Endothelial cell of umbilical vein (primary cell): ENCODE measurements around the gene CHURC1. TPM values are rescaled to one million over a fixed set of nuclear protein-coding genes. Genes with fewer than 3 reads are reported as not detected.

Experiments
- BruUV-seq: library from RNA; stranded (reverse); fragments of 400-500 nt; replicated peaks from 2 replicates; lab custom pipeline; 2021; lab: Mats Ljungman, UMichigan
- CTCF ChIA-PET: fragments of 300-600, 350-600 bp; sonication (Branson Sonifier 250); formaldehyde crosslinking; loops from one replicate; lab custom pipeline; 2021; ENCODE audit warnings: antibody characterized with exemption, inconsistent platforms; lab: Charles Lee
- POLR2A ChIA-PET: fragments of 300-600, 350-600 bp; sonication (Branson Sonifier 250); formaldehyde crosslinking; loops from one replicate; lab custom pipeline; 2021; ENCODE audit warnings: antibody characterized with exemption, inconsistent platforms; lab: Charles Lee
- DNase-seq: peaks from one replicate; pipeline ENCODE4 v3.0.0-alpha.2; 2011; ENCODE audit warnings: low read depth, low spot score
- FAIRE-seq: peaks from 2 replicates; lab custom pipeline; 2011; peaks lifted over from hg19 to GRCh38; lab: Jason Lieb, UNC
- H2AFZ ChIP-seq: 2 replicates; pipeline ENCODE4 v1.6.0; 2012; ENCODE audit warnings: low read depth, low read length, control low read depth, inconsistent platforms
- H3K27ac ChIP-seq: 2 replicates; pipeline ENCODE4 v1.5.1; 2011; ENCODE audit warnings: low read depth, mild to moderate bottlenecking, control low read depth, low read length, moderate library complexity; ENCODE audit not compliant: insufficient read depth
- H3K27me3 ChIP-seq, 2 experiments: 2 replicates each; pipeline versions ENCODE4 v1.6.0 to v1.6.1; 2011; ENCODE audit warnings: low read length in 2 of 2, mixed read lengths in 1 of 2; ENCODE audit not compliant: control insufficient read depth in 2 of 2, insufficient read depth in 2 of 2
- H3K36me3 ChIP-seq, 2 experiments: 2 replicates in 1 of 2; 3 replicates in 1 of 2; pipeline ENCODE4 v1.5.1; 2011; ENCODE audit warnings: low read length in 2 of 2, mild to moderate bottlenecking in 1 of 2, moderate library complexity in 1 of 2; ENCODE audit not compliant: control insufficient read depth in 2 of 2, insufficient read depth in 2 of 2; ENCODE audit errors: extremely low read depth in 1 of 2
- H3K4me1 ChIP-seq: 3 replicates; pipeline ENCODE4 v1.5.1; 2011; ENCODE audit warnings: mild to moderate bottlenecking, low read length; ENCODE audit not compliant: control insufficient read depth, insufficient read depth; ENCODE audit errors: extremely low read depth
- H3K4me2 ChIP-seq: 2 replicates; pipeline ENCODE4 v1.6.1; 2011; ENCODE audit warnings: low read length, control low read depth, mixed read lengths; ENCODE audit not compliant: insufficient read depth
- H3K4me3 ChIP-seq, 3 experiments: fragments of 200-600 bp in 1 of 3; sonication (generic), shearing (Covaris generic) in 1 of 3; replicated peaks in 1 of 3; 2 replicates each; pipeline ENCODE4 v1.5.1; 2011 to 2016; ENCODE audit warnings: control low read depth in 3 of 3, low read length in 3 of 3, mild to moderate bottlenecking in 2 of 3, inconsistent platforms in 1 of 3, low read depth in 1 of 3, moderate library complexity in 1 of 3; ENCODE audit not compliant: insufficient read depth in 1 of 3
- H3K79me2 ChIP-seq: 2 replicates; pipeline ENCODE4 v1.6.0; 2012; ENCODE audit warnings: low read length, inconsistent platforms; ENCODE audit not compliant: control insufficient read depth, insufficient read depth
- H3K9ac ChIP-seq: replicated peaks from 2 replicates; pipeline ENCODE3; 2011; ENCODE audit warnings: low read length, control low read depth; ENCODE audit not compliant: insufficient read depth; ENCODE audit errors: extremely low read depth
- H3K9me1 ChIP-seq: replicated peaks from 3 replicates; pipeline ENCODE4 v1.6.0; 2011; ENCODE audit warnings: mild to moderate bottlenecking, low read length; ENCODE audit not compliant: control insufficient read depth, insufficient read depth; ENCODE audit errors: extremely low read depth
- H3K9me3 ChIP-seq: replicated peaks from 2 replicates; pipeline ENCODE4 v1.5.1; 2012; ENCODE audit warnings: low read length, inconsistent platforms; ENCODE audit not compliant: control insufficient read depth, insufficient read depth
- H4K20me1 ChIP-seq: replicated peaks from 2 replicates; pipeline ENCODE3; 2011; ENCODE audit warnings: mild to moderate bottlenecking, low read length; ENCODE audit not compliant: control insufficient read depth, insufficient read depth; ENCODE audit errors: extremely low read depth
- CTCF ChIP-seq, 2 donors: IDR thresholded peaks; 1 replicate in 1 of 2; 2 replicates in 1 of 2; pipeline ENCODE4 v1.5.1; 2011; ENCODE audit warnings: low read length in 2 of 2, mild to moderate bottlenecking in 2 of 2, moderate library complexity in 2 of 2, control low read depth in 1 of 2, inconsistent platforms in 1 of 2, low read depth in 1 of 2; ENCODE audit not compliant: insufficient read depth in 1 of 2; ENCODE audit errors: extremely low read depth in 1 of 2
- FOS ChIP-seq: IDR thresholded peaks from 2 replicates; pipeline ENCODE4 v1.6.1; 2011; ENCODE audit warnings: mild to moderate bottlenecking, low read length, moderate library complexity, borderline replicate concordance; ENCODE audit not compliant: insufficient read depth
- JUN ChIP-seq: IDR thresholded peaks from 2 replicates; pipeline ENCODE4 v1.6.1; 2011; ENCODE audit warnings: borderline replicate concordance, low read depth; ENCODE audit not compliant: insufficient read length, insufficient read depth
- MAX ChIP-seq: IDR thresholded peaks from 2 replicates; pipeline ENCODE4 v1.6.1; 2011; ENCODE audit not compliant: insufficient read depth, insufficient read length
- MYC ChIP-seq: IDR thresholded peaks from one replicate; pipeline ENCODE4 v1.6.1; 2011; ENCODE audit warnings: mild to moderate bottlenecking, low read depth, low read length
- POLR2A ChIP-seq: IDR thresholded peaks from 2 replicates; pipeline ENCODE4 v1.6.1; 2012; ENCODE audit warnings: low read depth, mild to moderate bottlenecking, control low read depth, low read length
- dilution Hi-C: fragments of 300-500 bp; cut with MboI; formaldehyde crosslinking; loops from one replicate; pipeline ENCODE4 v1.15.0; 2019; ENCODE audit warnings: low sequenced_read_pairs; ENCODE audit not compliant: extremely low pct_ligation_motif_present
- intact Hi-C: fragments of 100-400 bp; cut with micrococcal nuclease; formaldehyde crosslinking; loops from one replicate; pipeline ENCODE4 v1.10.0; 2022
- polyA plus RNA-seq, 4 experiments: library from polyadenylated mRNA; depleted of rRNA in 3 of 4; stranded (reverse) in 3 of 4; unstranded in 1 of 4; fragments of >200 nt; gene quantifications; 2 replicates each; pipeline versions ENCODE4 v1.2.1 to v1.2.3, GENCODE V29; 2011 to 2012; ENCODE audit warnings: missing spikeins in 1 of 4
- total RNA-seq: library from RNA; stranded (reverse); gene quantifications from 2 replicates; pipeline ENCODE4 v1.2.3, GENCODE V29; 2021

The CHURC1 gene
- total and polyA plus RNA-seq, 2 donors (not counting 3 experiments of a cell fraction or from before 2014, with no cell fraction given) = 44.4 to 62.2 TPM

- Histone ChIP-seq H3K4me2 (no peak overlapping the region), H3K79me2 (no peaks in the 10 kb centered on the region), H3K27ac (no peak overlapping the region), H3K9me3 (no peaks in the 10 kb centered on the region), H3K4me1 (no peaks in the 10 kb centered on the region), H3K9me1 (no peaks in the 10 kb centered on the region), H3K36me3 (peaks cover 0 to 23% of the 10 kb centered on the region in 2 experiments), H3K27me3 (no peaks in the 10 kb centered on the region), H3K4me3 (no peak overlapping the region), H4K20me1 (no peaks in the 10 kb centered on the region), H3K9ac (no peak overlapping the region), H2AFZ (no peak overlapping the region)
- POLR2A ChIA-PET = interaction anchor here (1.1 kb wide), 1 partner anchor 34 kb away, joined by 3 read pairs; no protein-coding TSS in a partner anchor
- FAIRE-seq = no peak
- dilution Hi-C loops (no loop called here), intact Hi-C loops (no loop called here)
- TF ChIP-seq FOS = no peak
- TF ChIP-seq POLR2A = no peak
- no peak for TF ChIP-seq MYC
- TF ChIP-seq CTCF (IDR thresholded peaks at IDR 0.05; ENCODE audit: extremely low read depth in 1 of 2, insufficient read depth in 1 of 2, low read depth in 1 of 2, low read length in 2 of 2) = no peak
- TF ChIP-seq MAX = no peak
- no peak for TF ChIP-seq JUN
- CTCF ChIA-PET = interaction anchor here (1.2 to 1.6 kb wide), 4 partner anchors 13 to 67 kb away, joined by 3 to 6 read pairs (median 4); no protein-coding TSS in a partner anchor
- no peak for DNase-seq
- no TSS peak for BruUV-seq
Observed at GRCh38 chr14:64952598-64953309, 38.5 kb downstream of the CHURC1 start.
